OCI-LY1 (cell line): ENCODE results near the gene MXRA7.

ENCODE experiments used
- EZH2 ChIP-seq: fragments of 200-600 bp; sonication (generic), shearing (Covaris generic); IDR thresholded peaks from 2 replicates; pipeline ENCODE4 v1.8.0; 2017; ENCODE audit warnings: borderline replicate concordance, mixed run types, mild to moderate bottlenecking, antibody characterized with exemption, low read length, moderate library complexity, mixed read lengths
- TF ChIP-seq, protein P1 (sequence below): fragments of 200-600 bp; sonication (generic), shearing (Covaris generic); IDR thresholded peaks from 2 replicates; pipeline ENCODE4 v1.5.1; 2017; ENCODE audit warnings: mild to moderate bottlenecking, antibody characterized with exemption, low read length, moderate library complexity, mixed read lengths

DNA sequence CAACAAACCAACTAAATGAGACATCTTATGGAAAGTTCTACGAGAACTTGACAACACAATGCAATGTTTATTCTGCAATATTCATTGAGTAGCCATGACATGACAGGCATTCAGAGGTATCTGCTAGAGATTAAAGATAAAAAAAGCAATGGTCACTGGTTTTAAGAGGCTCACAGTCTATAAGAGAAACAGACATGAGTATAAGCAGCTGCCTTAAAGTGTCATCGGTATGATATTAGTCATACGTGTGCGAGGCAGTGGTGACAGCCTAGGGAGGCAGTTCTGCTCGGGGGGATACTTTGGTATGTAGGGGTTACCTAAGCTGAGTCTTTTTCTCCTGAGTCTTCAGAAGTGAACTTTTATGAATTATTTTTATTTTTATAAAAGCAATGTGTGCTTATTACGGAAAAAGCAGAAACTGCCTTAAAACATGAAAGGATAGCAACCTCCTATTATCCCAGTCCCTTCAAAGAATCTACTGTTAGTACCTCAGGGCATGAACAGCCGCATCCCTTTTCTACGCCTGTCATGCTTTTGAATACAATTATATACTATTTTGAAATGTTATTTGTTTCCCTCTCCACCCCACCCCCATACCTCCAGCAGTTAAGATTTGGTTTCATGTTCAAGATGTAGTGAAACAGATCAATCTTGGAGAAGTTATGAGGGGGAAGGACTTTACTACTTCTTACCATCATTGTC lies 75.0 kb downstream of the MXRA7 start:
- TF ChIP-seq, protein P1, sequence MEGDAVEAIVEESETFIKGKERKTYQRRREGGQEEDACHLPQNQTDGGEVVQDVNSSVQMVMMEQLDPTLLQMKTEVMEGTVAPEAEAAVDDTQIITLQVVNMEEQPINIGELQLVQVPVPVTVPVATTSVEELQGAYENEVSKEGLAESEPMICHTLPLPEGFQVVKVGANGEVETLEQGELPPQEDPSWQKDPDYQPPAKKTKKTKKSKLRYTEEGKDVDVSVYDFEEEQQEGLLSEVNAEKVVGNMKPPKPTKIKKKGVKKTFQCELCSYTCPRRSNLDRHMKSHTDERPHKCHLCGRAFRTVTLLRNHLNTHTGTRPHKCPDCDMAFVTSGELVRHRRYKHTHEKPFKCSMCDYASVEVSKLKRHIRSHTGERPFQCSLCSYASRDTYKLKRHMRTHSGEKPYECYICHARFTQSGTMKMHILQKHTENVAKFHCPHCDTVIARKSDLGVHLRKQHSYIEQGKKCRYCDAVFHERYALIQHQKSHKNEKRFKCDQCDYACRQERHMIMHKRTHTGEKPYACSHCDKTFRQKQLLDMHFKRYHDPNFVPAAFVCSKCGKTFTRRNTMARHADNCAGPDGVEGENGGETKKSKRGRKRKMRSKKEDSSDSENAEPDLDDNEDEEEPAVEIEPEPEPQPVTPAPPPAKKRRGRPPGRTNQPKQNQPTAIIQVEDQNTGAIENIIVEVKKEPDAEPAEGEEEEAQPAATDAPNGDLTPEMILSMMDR, result no peak
- TF ChIP-seq EZH2, result no peak
